GM12878 (cell line): ENCODE results near the gene RAB28. TPM values are rescaled to one million over a fixed set of nuclear protein-coding genes. Genes with fewer than 3 reads are reported as not detected.

Experiments
- BCL11A ChIP-seq: IDR thresholded peaks from 2 replicates; pipeline ENCODE4 v1.6.1; 2011; ENCODE audit warnings: low read depth, low read length
- BCL3 ChIP-seq: IDR thresholded peaks from 2 replicates; pipeline ENCODE4 v1.6.1; 2011; ENCODE audit warnings: borderline replicate concordance, low read depth, mild to moderate bottlenecking, moderate library complexity, low read length; ENCODE audit not compliant: insufficient read depth, poor library complexity, severe bottlenecking
- CBFB ChIP-seq: IDR thresholded peaks from 2 replicates; pipeline ENCODE4 v1.6.1; 2016; ENCODE audit warnings: antibody characterized with exemption, low read depth
- CHD1 ChIP-seq: IDR thresholded peaks from 2 replicates; pipeline ENCODE4 v1.6.1; 2012; ENCODE audit warnings: low read depth, low read length, improper control_type of control experiment
- GABPA ChIP-seq: IDR thresholded peaks from 2 replicates; pipeline ENCODE4 v1.6.1; 2014; ENCODE audit warnings: antibody characterized with exemption, low read depth, mild to moderate bottlenecking, inconsistent platforms
- MEF2A ChIP-seq: IDR thresholded peaks from 2 replicates; pipeline ENCODE4 v1.6.1; 2011; ENCODE audit warnings: low read depth, mild to moderate bottlenecking, low read length, moderate library complexity; ENCODE audit not compliant: insufficient read depth
- NFYB ChIP-seq: IDR thresholded peaks from 2 replicates; pipeline ENCODE4 v1.6.1; 2011; ENCODE audit warnings: low read depth, mild to moderate bottlenecking, low read length, improper control_type of control experiment, moderate library complexity; ENCODE audit not compliant: insufficient read depth
- POLR2AphosphoS5 ChIP-seq: IDR thresholded peaks from 2 replicates; pipeline ENCODE4 v1.6.1; 2011; ENCODE audit warnings: mild to moderate bottlenecking, low read length, inconsistent platforms
- SP1 ChIP-seq: IDR thresholded peaks from one replicate; pipeline ENCODE4 v1.6.1; 2011; ENCODE audit warnings: low read depth, low read length
- SUZ12 ChIP-seq: fragments of 200-600 bp; sonication (generic); IDR thresholded peaks from one replicate; pipeline ENCODE4 v1.6.1; 2018; ENCODE audit warnings: antibody characterized with exemption, mild to moderate bottlenecking; ENCODE audit not compliant: unreplicated experiment
- ZNF592 ChIP-seq: fragments of 450-650 bp; IDR thresholded peaks from 2 replicates; pipeline ENCODE4 v1.6.1; 2017; ENCODE audit warnings: mild to moderate bottlenecking, moderate library complexity
- polyA plus RNA-seq, 11 experiments: library from polyadenylated mRNA; depleted of rRNA in 4 of 11; unstranded in 6 of 11; stranded (reverse) in 5 of 11; fragments of >200 nt; fragmentation: Nextera tagmentation in 4 of 11; fragmentation: Illumina TruSeq in 1 of 11; extraction: Ambion mirVana in 4 of 11; extraction: Trizol in 1 of 11; gene quantifications; 1 replicate in 1 of 11; 2 replicates in 10 of 11; pipeline versions ENCODE4 v1.2.1 to v1.2.3, GENCODE V29; 2011 to 2016; ENCODE audit warnings: inconsistent platforms in 2 of 11, missing spikeins in 2 of 11, low read depth in 1 of 11
- total RNA-seq, 4 experiments: library from RNA; depleted of rRNA in 3 of 4; stranded (reverse); fragments of >200 nt in 3 of 4; fragmentation: Illumina TruSeq in 1 of 4; extraction: Trizol in 1 of 4; gene quantifications; 2 replicates each; pipeline versions ENCODE4 v1.2.1 to v1.2.3, GENCODE V29; 2013 to 2021
- TF ChIP-seq, protein P1 (sequence below): IDR thresholded peaks from 2 replicates; pipeline ENCODE4 v1.6.1; 2012; ENCODE audit warnings: mild to moderate bottlenecking, low read depth, low read length
- TF ChIP-seq, protein P2 (sequence below): fragments of 450-650 bp; formaldehyde crosslinking; IDR thresholded peaks from 2 replicates; pipeline ENCODE4 v1.5.0; 2022; ENCODE audit warnings: mild to moderate bottlenecking, missing genetic modification characterization

The RAB28 gene
- total and polyA plus RNA-seq, 10 of the 15 experiments (the other 5 are each of a cell fraction or from before 2014, with no cell fraction given) = 5.8 to 29.3 (median 16.9) TPM

- TF ChIP-seq, protein P1, sequence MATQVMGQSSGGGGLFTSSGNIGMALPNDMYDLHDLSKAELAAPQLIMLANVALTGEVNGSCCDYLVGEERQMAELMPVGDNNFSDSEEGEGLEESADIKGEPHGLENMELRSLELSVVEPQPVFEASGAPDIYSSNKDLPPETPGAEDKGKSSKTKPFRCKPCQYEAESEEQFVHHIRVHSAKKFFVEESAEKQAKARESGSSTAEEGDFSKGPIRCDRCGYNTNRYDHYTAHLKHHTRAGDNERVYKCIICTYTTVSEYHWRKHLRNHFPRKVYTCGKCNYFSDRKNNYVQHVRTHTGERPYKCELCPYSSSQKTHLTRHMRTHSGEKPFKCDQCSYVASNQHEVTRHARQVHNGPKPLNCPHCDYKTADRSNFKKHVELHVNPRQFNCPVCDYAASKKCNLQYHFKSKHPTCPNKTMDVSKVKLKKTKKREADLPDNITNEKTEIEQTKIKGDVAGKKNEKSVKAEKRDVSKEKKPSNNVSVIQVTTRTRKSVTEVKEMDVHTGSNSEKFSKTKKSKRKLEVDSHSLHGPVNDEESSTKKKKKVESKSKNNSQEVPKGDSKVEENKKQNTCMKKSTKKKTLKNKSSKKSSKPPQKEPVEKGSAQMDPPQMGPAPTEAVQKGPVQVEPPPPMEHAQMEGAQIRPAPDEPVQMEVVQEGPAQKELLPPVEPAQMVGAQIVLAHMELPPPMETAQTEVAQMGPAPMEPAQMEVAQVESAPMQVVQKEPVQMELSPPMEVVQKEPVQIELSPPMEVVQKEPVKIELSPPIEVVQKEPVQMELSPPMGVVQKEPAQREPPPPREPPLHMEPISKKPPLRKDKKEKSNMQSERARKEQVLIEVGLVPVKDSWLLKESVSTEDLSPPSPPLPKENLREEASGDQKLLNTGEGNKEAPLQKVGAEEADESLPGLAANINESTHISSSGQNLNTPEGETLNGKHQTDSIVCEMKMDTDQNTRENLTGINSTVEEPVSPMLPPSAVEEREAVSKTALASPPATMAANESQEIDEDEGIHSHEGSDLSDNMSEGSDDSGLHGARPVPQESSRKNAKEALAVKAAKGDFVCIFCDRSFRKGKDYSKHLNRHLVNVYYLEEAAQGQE = no peak
- TF ChIP-seq SUZ12 = no peak
- TF ChIP-seq, protein P2, sequence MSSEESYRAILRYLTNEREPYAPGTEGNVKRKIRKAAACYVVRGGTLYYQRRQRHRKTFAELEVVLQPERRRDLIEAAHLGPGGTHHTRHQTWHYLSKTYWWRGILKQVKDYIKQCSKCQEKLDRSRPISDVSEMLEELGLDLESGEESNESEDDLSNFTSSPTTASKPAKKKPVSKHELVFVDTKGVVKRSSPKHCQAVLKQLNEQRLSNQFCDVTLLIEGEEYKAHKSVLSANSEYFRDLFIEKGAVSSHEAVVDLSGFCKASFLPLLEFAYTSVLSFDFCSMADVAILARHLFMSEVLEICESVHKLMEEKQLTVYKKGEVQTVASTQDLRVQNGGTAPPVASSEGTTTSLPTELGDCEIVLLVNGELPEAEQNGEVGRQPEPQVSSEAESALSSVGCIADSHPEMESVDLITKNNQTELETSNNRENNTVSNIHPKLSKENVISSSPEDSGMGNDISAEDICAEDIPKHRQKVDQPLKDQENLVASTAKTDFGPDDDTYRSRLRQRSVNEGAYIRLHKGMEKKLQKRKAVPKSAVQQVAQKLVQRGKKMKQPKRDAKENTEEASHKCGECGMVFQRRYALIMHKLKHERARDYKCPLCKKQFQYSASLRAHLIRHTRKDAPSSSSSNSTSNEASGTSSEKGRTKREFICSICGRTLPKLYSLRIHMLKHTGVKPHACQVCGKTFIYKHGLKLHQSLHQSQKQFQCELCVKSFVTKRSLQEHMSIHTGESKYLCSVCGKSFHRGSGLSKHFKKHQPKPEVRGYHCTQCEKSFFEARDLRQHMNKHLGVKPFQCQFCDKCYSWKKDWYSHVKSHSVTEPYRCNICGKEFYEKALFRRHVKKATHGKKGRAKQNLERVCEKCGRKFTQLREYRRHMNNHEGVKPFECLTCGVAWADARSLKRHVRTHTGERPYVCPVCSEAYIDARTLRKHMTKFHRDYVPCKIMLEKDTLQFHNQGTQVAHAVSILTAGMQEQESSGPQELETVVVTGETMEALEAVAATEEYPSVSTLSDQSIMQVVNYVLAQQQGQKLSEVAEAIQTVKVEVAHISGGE (CRISPR knock-in tag) = no peak
- TF ChIP-seq NFYB = peak; percentile 55; the same call in 1 of the 2 replicates
- no peak for TF ChIP-seq GABPA
- TF ChIP-seq CHD1 = peak; percentile 98
- 0 out of 2 replicates have a peak, but pooled peaks have one; percentile 17 for TF ChIP-seq MEF2A
- no peak for TF ChIP-seq BCL11A
- no peak for TF ChIP-seq SP1
- no peak for TF ChIP-seq BCL3
- TF ChIP-seq CBFB = no peak
- no peak for TF ChIP-seq ZNF592
- TF ChIP-seq POLR2AphosphoS5 = peak; percentile 63; the same call in 1 of the 2 replicates
These were observed at the start of gene RAB28 (continued) for GRCh38 chr4:13484122-13484748.
